Sigmoid colon (tissue), 7 donors: ENCODE results near the gene NEO1. TPM values are rescaled to one million over a fixed set of nuclear protein-coding genes. Genes with fewer than 3 reads are reported as not detected.

ENCODE experiments used
- DNase-seq: peaks from one replicate; pipeline ENCODE4 v3.0.0-alpha.2; 2019
- H3K27ac ChIP-seq, 4 donors: fragments of 200-600 bp; sonication (generic); one replicate each; pipeline ENCODE4 v1.5.1; 2016 to 2019; ENCODE audit warnings: mild to moderate bottlenecking in 1 of 4
- H3K27me3 ChIP-seq, 3 donors: fragments of 200-600 bp; sonication (generic); one replicate each; pipeline ENCODE4 v1.5.1; 2019; ENCODE audit warnings: mild to moderate bottlenecking in 1 of 3
- H3K36me3 ChIP-seq, 4 donors: fragments of 200-600 bp; sonication (generic); one replicate each; pipeline ENCODE4 v1.5.1; 2016 to 2019
- H3K4me1 ChIP-seq, 4 donors: fragments of 200-600 bp; sonication (generic); one replicate each; pipeline ENCODE4 v1.5.1; 2017 to 2019
- H3K4me3 ChIP-seq, 4 donors: fragments of 200-600 bp; sonication (generic); one replicate each; pipeline ENCODE4 v1.5.1; 2017 to 2019; ENCODE audit warnings: mild to moderate bottlenecking in 2 of 4, moderate library complexity in 1 of 4
- H3K9me3 ChIP-seq, 4 donors: fragments of 200-600 bp in 3 of 4; sonication (generic) in 3 of 4; one replicate each; pipeline versions ENCODE4 v1.5.1 to v1.6.1; 2013 to 2019
- CTCF ChIP-seq, 4 experiments: fragments of 450-650 bp in 3 of 4; fragments of 200-600 bp in 1 of 4; IDR thresholded peaks; one replicate each; pipeline ENCODE4 v1.5.1; 2016 to 2019; ENCODE audit warnings: antibody characterized with exemption in 4 of 4, mild to moderate bottlenecking in 3 of 4, moderate library complexity in 2 of 4
- EP300 ChIP-seq, 4 donors: sonication (generic); formaldehyde crosslinking; IDR thresholded peaks; one replicate each; pipeline ENCODE4 v1.6.1; 2017; ENCODE audit warnings: antibody characterized with exemption in 4 of 4
- POLR2A ChIP-seq, 2 donors: fragments of 450-650 bp; IDR thresholded peaks; one replicate each; pipeline ENCODE4 v1.6.1; 2016; ENCODE audit warnings: antibody characterized with exemption in 2 of 2, mild to moderate bottlenecking in 2 of 2, moderate library complexity in 2 of 2
- POLR2AphosphoS5 ChIP-seq, 4 donors: sonication (generic); formaldehyde crosslinking; IDR thresholded peaks; one replicate each; pipeline ENCODE4 v1.6.1; 2017; ENCODE audit warnings: antibody characterized with exemption in 4 of 4
- WGBS, 2 donors: extraction: QIAGEN DNeasy Blood & Tissue Kit; methylation state at CpG; one replicate each; pipeline ENCODE4 v1.1.7; 2013; 5-methylcytosine and 5-hydroxymethylcytosine counted together
- intact Hi-C: fragments of 100-400 bp; cut with DNase I; formaldehyde crosslinking; loops from one replicate; pipeline ENCODE4 v1.15.1; 2023
- polyA plus RNA-seq, 3 donors: library from polyadenylated mRNA; stranded (reverse); fragments of 200-250 nt; gene quantifications; one replicate each; pipeline ENCODE4 v1.2.3, GENCODE V29; 2013
- total RNA-seq, 4 donors: library from RNA; depleted of rRNA; stranded (reverse); fragments of >200 nt; gene quantifications; one replicate each; pipeline ENCODE4 v1.1.0, GENCODE V29; 2016
- donor health status: healthy with polysubstance abuse.
- donor health status: Bipolar disorder and iron deficiency.
- donor health status: healthy.

The NEO1 gene
- total and polyA plus RNA-seq, 7 donors = 9.0 to 56.5 (median 26.8) TPM

GRCh38 chr15:73305331-73306211 lies 253.3 kb downstream of the NEO1 start:
- Histone ChIP-seq H3K36me3 (peaks cover 0 to 40% (median 25%) of the 10 kb centered on the region in 4 donors), H3K27me3 (no peaks in the 10 kb centered on the region), H3K9me3 (no peaks in the 10 kb centered on the region), H3K27ac (no peak overlapping the region), H3K4me3 (no peak overlapping the region), H3K4me1 (no peaks in the 10 kb centered on the region)
- 66 to 73% methylated on average over 12 of the region's 12 CpGs for WGBS, 2 donors
- intact Hi-C loops = no loop called here
- TF ChIP-seq POLR2A (IDR thresholded peaks at IDR 0.05) (no peak), EP300 (IDR thresholded peaks at IDR 0.05) (no peak), CTCF (IDR thresholded peaks at IDR 0.05) (no peak), POLR2AphosphoS5 (IDR thresholded peaks at IDR 0.05) (no peak)
- DNase-seq = no peak

GRCh38 chr15:73308305-73308704 lies 256.0 kb downstream of the NEO1 start:
- no peaks in the 10 kb centered on the region for H3K9me3 ChIP-seq
- WGBS, 2 donors = 93 to 94% methylated on average over 8 of the region's 8 CpGs
- intact Hi-C loops = no loop called here
- H3K27ac ChIP-seq = no peak overlapping the region
- DNase-seq = no peak
- H3K4me1 ChIP-seq = no peaks in the 10 kb centered on the region
- TF ChIP-seq CTCF (IDR thresholded peaks at IDR 0.05) (no peak), POLR2A (IDR thresholded peaks at IDR 0.05) (no peak), POLR2AphosphoS5 (IDR thresholded peaks at IDR 0.05) (no peak), EP300 (IDR thresholded peaks at IDR 0.05) (no peak)
- peaks cover 0 to 13% (median 10%) of the 10 kb centered on the region in 4 donors for H3K36me3 ChIP-seq
- no peak overlapping the region for H3K4me3 ChIP-seq
- no peaks in the 10 kb centered on the region for H3K27me3 ChIP-seq

GRCh38 chr15:73313861-73314260 lies 261.6 kb downstream of the NEO1 start:
- WGBS, 2 donors = 66 to 69% methylated on average over 2 of the region's 2 CpGs
- no peaks in the 10 kb centered on the region for H3K36me3 ChIP-seq
- no peaks in the 10 kb centered on the region for H3K4me1 ChIP-seq
- DNase-seq = no peak
- TF ChIP-seq POLR2A (IDR thresholded peaks at IDR 0.05) (no peak), EP300 (IDR thresholded peaks at IDR 0.05) (no peak)
- peaks cover 0 to 4% (median 3%) of the 10 kb centered on the region in 3 donors for H3K27me3 ChIP-seq
- intact Hi-C loops = no loop called here
- no peaks in the 10 kb centered on the region for H3K9me3 ChIP-seq
- H3K27ac ChIP-seq = no peak overlapping the region
- no peak overlapping the region for H3K4me3 ChIP-seq

GRCh38 chr15:73317651-73318462 lies 265.6 kb downstream of the NEO1 start:
- TF ChIP-seq POLR2AphosphoS5 (IDR thresholded peaks at IDR 0.05) = no peak
- peaks cover 0 to 42% (median 9%) of the 10 kb centered on the region in 3 donors for H3K27me3 ChIP-seq
- DNase-seq = no peak
- H3K4me1 ChIP-seq = no peaks in the 10 kb centered on the region
- intact Hi-C loops = no loop called here
- no peak overlapping the region for H3K4me3 ChIP-seq
- no peaks in the 10 kb centered on the region for H3K9me3 ChIP-seq
- no peak overlapping the region for H3K27ac ChIP-seq
- WGBS, 2 donors = 75 to 82% methylated on average over 16 of the region's 16 CpGs
- H3K36me3 ChIP-seq = no peaks in the 10 kb centered on the region

- Histone ChIP-seq H3K36me3 (no peaks in the 10 kb centered on the region), H3K4me3 (no peak overlapping the region), H3K27ac (no peak overlapping the region), H3K4me1 (no peaks in the 10 kb centered on the region), H3K9me3 (no peaks in the 10 kb centered on the region), H3K27me3 (peaks cover 0 to 43% (median 9%) of the 10 kb centered on the region in 3 donors)
- intact Hi-C loops = no loop called here
- 19 to 25% methylated on average over 42 of the region's 42 CpGs for WGBS, 2 donors
- TF ChIP-seq EP300 (IDR thresholded peaks at IDR 0.05) (no peak), POLR2A (IDR thresholded peaks at IDR 0.05) (no peak), POLR2AphosphoS5 (IDR thresholded peaks at IDR 0.05) (no peak), CTCF (IDR thresholded peaks at IDR 0.05) (no peak)
- DNase-seq = no peak
Observed at GRCh38 chr15:73318463-73319351, 266.4 kb downstream of the NEO1 start.
